GM21515 (cell line): Measurements from ENCODE around the gene HRC.
"Not testable (repeated sequence)": the region's sequence is repeated elsewhere in the genome, so short reads cannot be mapped to it uniquely, and the experiment has no call there.

Experiments
- ATAC-seq: cut with Tn5 transposase; IDR thresholded peaks from one replicate; pipeline ENCODE4 v1.9.1; 2021; ENCODE audit not compliant: unreplicated experiment

Gene HRC

DNA sequence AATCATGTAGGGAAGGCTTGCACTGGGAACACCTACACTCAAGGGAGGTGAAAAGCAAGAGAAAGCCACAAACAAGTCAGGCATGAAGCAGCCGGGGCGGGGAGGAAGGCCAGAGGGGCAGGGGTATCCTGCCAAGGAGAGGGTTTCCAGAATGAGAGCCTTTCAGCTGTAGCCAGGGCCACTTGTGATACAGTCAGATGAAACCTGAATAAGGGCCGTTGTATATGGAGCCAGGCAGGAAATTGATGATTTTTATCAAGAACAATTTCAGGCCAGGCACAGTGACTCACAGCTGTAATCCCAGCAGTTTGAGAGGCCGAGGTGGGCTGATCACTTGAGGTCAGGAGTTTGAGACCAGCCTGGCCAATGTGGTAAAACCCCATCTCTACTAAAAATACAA, 6.8 kb upstream of the HRC start:
- ATAC-seq, result no peak

GRCh38 chr19:49160450-49161189, 5.4 kb upstream of the HRC start:
- no peak for ATAC-seq

GRCh38 chr19:49157445-49158224, 2.4 kb upstream of the HRC start, which contains the start of gene TRPM4:
TSS of gene TRPM4 (plus strand) at chr19:49157792. CDS start at chr19:49157867, 75 bp downstream.
- ATAC-seq, result no peak

GRCh38 chr19:49155820-49156346, 687 bp upstream of the HRC start:
- ATAC-seq, result no peak

DNA sequence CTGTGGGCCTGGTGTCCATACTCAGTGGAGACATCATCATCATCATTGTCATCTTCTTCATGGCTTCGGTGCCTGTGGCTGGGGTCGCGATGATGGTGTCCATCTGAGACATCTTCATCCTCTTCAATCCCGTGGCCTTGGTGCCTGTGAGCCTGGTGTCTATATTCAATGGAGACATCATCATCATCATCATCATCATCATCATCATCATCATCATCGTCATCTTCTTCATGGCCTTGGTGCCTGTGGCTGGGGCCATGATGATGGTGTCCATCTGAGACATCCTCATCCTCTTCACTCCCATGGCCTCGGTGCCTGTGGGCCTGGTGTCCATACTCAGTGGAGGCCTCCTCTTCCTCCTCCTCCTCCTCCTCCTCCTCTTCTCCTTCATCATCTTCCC, 917 bp downstream of the HRC start:
- ATAC-seq, result no peak

DNA sequence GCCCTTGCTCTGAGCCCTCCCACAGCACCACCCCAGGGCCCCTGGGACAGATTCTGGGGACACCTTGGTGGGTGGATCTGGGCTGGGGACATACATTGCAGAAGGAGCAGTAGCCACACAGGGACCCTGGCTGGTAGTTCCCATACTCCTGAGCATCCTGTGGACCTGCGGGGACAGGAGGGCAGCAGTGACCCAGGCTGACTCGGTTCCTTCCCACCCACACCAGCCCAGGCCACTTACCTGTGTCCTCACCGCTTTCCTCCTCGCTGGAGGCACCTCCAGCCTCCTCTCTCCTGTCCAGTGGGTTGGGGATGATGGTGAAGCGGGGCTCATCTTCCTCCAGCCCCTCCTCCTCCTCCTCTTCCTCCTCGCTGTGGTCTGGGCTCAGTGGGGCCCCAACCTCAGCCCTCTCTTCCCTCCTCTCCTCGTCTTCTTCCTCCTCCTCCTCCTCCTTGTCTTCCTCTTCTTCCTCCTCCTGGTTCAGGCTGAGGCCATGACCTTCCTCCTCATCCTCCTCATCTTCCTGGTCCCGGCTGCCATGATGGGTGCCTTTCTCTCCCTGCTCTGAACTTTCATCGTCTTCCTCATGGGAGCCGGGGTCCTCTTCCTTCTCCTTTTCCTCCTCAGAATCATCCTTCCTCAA, 1.9 kb downstream of the HRC start:
- ATAC-seq, result no peak

GRCh38 chr19:49152119-49152550, 3.1 kb downstream of the HRC start:
- no peak for ATAC-seq

DNA sequence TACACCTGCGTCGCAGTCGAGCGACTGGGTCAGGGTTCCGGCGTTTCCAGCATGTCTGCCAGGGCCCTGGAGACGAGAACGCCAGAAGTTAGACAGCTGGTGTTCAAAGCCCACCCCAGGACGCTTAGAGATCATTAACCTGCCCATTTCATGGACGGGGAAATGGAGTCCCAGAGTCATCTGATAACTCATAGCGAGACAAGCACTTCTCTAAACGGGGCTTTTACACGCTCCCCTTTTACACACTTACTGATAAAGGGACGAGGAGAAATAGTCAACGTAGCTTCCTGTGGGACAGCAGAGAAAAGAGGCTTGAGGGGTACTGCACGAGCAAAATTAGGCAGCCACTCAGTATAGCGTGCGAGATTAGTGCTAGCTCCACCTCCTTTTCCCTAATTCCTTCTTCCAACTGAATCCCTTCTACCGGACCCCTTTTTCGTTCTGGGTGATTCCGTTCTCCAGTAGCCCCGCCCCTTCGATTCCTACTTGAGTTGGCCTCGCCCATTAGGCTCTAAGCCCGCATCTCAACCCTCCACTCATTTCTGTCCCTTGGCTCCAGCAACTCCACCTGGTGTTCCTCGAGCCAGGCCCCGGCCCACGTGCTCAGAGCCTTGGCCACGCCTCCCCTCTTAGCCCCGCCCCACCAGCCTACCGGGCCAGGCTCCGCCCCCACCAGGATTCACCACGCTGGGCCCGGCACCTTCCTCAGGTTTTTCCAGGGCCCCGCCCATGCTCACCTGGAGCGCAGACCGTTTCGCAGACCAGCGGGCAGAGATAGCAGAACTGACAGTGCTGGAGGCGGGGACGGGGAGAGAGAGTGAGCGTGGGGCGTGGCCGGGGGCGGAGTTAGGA, 3.7 kb downstream of the HRC start:
- ATAC-seq, result no peak

GRCh38 chr19:49150944-49151243, 4.3 kb downstream of the HRC start:
- no peak for ATAC-seq

DNA sequence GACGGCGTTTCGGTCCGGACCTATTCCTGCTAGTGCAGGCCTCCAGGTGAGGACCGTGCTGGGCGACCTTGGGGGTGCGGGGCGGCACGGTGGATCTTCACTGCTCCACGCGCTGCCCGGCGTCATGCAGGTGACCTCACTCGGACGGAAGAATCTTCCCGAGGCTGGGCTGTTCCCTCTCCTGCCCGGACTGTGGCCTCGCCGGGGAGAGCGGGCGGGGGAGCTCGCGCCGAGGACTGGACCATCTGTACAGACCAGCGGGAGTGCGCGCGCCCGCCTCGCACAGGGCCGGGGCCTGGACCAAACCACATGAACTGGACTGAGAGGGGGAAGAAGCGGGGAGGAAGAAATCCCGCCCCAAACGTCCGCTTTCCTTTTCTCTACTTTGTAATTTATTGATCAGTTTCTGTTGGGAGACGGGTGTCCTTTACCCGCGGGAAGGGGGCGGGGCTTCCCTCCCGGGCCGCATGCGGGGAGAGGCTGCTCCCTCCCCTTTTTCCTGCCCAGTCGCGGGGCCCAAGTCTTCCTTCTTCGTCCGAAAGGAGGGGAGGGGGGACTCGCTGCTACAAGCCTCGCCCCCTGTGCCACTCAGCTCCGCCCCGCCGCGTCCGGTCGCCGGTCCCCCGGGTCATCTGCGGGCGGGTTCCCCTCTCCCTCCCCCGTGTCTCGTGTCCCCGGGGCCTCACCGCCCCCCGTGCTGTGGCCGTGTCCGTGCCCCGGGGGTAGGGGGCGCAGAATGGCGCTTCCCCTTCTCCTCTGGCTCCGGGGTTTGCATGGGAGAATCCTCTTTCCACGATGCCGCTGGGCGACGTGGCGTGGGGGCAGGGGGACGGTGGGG, 4.9 kb downstream of the HRC start:
- no peak for ATAC-seq

DNA sequence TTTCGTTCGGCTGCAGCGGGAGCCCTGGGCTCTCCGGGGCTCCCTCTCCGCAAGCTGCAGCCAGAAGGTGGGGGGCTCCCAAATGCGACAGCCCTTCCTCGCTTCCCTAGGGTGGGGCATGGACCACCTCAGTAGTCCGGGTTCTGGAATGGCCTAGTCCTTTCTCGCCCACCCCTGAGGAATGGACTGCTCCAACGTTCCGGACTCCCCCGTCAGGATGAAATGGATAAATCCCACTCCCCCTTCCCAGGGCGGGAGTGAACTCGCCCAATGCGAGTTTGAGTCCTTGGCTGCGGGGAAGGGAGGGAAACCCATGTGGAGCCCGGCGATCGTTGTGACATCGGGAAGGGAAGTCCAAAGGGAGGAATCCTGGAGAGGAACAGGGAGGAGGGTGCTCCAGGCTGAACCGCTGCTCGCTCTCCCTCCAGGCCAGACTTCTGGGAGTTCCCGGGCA, 5.5 kb downstream of the HRC start:
- ATAC-seq, result no peak

DNA sequence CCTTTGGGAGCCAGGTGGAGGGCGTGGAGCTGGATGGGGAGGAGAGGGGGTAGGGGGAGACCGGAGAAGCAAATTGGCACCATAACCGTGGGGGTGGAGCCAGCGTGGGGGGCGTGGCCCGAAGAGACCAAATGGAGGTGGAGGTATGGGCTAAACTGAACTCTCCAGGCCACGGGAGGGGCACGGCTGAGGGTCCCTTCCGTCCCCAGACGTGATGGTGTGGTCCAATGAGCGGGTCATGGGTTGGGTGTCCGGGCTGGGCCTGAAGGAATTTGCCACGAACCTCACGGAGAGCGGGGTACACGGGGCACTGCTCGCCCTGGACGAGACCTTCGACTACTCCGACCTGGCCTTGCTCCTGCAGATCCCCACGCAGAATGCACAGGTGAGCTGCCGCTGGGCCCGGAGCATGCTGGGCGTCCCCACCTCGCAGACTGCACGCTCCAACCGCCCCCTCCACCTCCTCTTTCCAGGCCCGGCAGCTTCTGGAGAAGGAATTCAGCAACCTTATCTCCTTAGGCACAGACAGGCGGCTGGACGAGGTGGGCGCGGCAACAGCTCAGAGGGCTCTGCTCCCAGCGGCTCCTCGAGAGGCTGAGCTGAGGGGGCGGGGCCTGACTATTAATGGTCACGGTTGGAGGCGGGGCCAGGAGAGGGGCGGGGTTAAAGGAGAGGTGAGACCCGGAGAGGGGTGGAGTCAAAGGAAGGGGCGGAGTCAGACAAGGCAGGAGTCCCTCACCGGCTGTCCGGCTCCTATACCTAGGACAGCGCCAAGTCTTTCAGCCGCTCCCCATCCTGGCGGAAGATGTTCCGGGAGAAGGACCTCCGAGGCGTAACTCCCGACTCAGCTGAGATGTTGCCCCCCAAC, 6.2 kb downstream of the HRC start:
- ATAC-seq, result no peak

- ATAC-seq, result no peak
Observed at GRCh38 chr19:49148044-49148682, 7.0 kb downstream of the HRC start.

- not testable (repeated sequence) for ATAC-seq
Observed at GRCh38 chr19:49146408-49146770, 8.8 kb downstream of the HRC start.

DNA sequence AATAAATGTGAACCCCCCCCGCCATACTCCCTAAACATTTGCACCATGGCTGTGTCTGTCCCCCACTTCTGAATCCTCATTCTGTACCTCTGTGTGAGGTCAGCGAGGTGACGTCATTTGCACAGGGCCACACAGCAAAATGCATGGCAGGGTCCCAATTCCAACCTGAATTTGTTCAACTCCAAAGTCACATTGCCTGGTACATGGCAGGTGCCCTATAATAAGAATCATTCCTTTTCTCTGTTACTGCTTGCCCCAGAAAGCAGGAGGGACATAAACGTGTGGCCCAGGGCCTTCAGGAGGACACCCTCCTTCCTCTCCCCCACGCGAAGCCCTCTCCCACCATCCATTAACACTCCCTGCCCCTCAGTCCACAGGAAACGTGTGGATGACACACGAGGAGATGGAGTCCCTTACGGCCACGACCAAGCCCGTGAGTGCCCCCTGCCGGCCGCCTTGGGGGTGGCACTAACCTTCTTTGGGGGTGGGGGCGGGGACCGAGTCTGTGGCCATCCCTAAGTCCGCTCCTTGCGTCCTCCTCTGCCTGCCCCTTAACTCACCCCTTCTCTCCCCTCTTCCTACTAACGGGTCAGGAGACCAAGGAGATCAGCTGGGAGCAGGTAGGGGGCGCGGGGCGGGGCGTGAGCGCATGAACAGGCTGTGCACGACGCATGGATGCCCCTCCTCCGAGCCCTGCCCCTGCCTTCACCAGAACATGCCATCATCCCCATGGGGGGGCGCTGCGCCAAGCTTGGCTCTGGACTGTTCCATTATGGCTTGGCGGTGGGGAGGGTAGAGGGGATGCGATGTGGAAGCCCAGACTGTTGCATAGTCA, 9.4 kb downstream of the HRC start:
- no peak for ATAC-seq

DNA sequence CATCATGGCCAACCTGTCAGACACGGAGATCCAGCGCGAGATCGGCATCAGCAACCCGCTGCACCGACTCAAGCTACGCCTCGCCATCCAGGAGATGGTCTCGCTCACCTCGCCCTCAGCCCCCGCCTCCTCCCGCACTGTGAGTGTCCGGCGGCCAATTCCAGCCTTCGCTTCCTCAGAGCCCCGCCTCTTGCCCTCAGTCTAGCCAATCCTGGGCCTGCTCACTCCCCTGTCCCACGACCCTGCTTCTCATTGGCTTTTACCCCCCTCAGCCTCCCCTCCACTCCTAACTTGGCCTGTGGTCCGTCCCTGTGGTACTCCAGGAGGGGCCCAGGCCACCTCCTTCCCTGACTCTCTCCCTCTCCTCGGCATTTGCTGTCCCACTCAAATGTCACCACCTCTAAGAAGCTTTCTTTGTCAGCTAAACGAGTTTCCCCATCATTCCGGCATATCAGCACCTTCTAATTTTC, 12.3 kb downstream of the HRC start:
- no peak for ATAC-seq

- ATAC-seq, result no peak
Observed at GRCh38 chr19:49141352-49141751, 13.8 kb downstream of the HRC start.

DNA sequence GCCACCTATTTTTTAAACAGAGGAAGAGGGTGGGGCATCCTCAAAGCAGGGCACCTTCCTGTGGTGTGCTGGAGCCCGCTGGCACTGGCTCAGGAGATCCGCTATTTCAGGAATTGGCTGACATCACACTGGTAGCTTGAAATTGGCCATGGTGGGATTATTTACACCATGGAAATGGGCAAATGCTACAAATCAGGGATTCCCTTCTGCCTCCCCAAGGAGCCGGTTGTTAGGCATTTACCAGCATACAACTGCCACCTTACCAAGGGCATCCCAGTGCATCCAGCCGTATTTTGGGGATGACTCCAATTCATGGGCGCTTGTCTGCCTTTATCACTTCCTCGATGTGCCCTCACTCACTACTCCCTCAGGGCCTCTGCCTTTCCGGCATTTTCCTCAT, 14.2 kb downstream of the HRC start:
- ATAC-seq, result no peak
